Mucosa of gallbladder (tissue), 1 donor: ENCODE data around the gene TEX13B. TPM values are rescaled to one million over a fixed set of nuclear protein-coding genes. Genes with fewer than 3 reads are reported as not detected.
"Not testable (repeated sequence)": the region's sequence is repeated elsewhere in the genome, so short reads cannot be mapped to it uniquely, and the experiment has no call there.

Source experiments
- DNase-seq: peaks from one replicate; pipeline ENCODE4 v3.0.0-alpha.2; 2020; ENCODE audit warnings: low spot score
- total RNA-seq: library from RNA; stranded (reverse); gene quantifications from one replicate; pipeline ENCODE4 v1.2.1, GENCODE V29; 2021
- donor health status: DM: no; HTN: no; CAD: no.

Gene TEX13B
- total RNA-seq: not detected

GRCh38 chrX:107982356-107982755 lies at the start of gene TEX13B:
TSS of gene TEX13B (minus strand) at chrX:107982370. CDS start at chrX:107982127, 243 bp downstream.
- DNase-seq: no peak

- no peak for DNase-seq
Observed at GRCh38 chrX:108029928-108030711, 48.0 kb upstream of the TEX13B start.

GRCh38 chrX:108028854-108029253 lies 46.7 kb upstream of the TEX13B start:
- no peak for DNase-seq

GRCh38 chrX:108025954-108026600 lies 43.9 kb upstream of the TEX13B start:
- no peak for DNase-seq

GRCh38 chrX:108025376-108025775 lies 43.2 kb upstream of the TEX13B start:
- no peak for DNase-seq

GRCh38 chrX:108022491-108023089 lies 40.4 kb upstream of the TEX13B start:
- no peak for DNase-seq

- no peak for DNase-seq
Observed at GRCh38 chrX:108020631-108021030, 38.5 kb upstream of the TEX13B start.

- DNase-seq: no peak
Observed at GRCh38 chrX:108019382-108019875, 37.3 kb upstream of the TEX13B start.

- no peak for DNase-seq
Observed at GRCh38 chrX:108018656-108019381, 36.6 kb upstream of the TEX13B start.

GRCh38 chrX:108001218-108001814 lies 19.1 kb upstream of the TEX13B start:
- DNase-seq: no peak

GRCh38 chrX:108000751-108001150 lies 18.6 kb upstream of the TEX13B start:
- DNase-seq: no peak

- DNase-seq: no peak
Observed at GRCh38 chrX:107996124-107996523, 14.0 kb upstream of the TEX13B start.

- DNase-seq: no peak
Observed at GRCh38 chrX:107985033-107985432, 2.9 kb upstream of the TEX13B start.

- DNase-seq: no peak
Observed at GRCh38 chrX:107979534-107979933, 2.6 kb downstream of the TEX13B start.

- DNase-seq: no peak
Observed at GRCh38 chrX:107978707-107979307, 3.4 kb downstream of the TEX13B start.

GRCh38 chrX:107978071-107978470 lies 4.1 kb downstream of the TEX13B start:
- no peak for DNase-seq

GRCh38 chrX:107971636-107972035 lies 10.5 kb downstream of the TEX13B start:
- no peak for DNase-seq

- DNase-seq: no peak
Observed at GRCh38 chrX:107970073-107970472, 12.1 kb downstream of the TEX13B start.

- DNase-seq: no peak
Observed at GRCh38 chrX:107968623-107969022, 13.5 kb downstream of the TEX13B start.

- DNase-seq: not testable (repeated sequence)
Observed at GRCh38 chrX:107955337-107955736, 26.8 kb downstream of the TEX13B start.

- DNase-seq: no peak
Observed at GRCh38 chrX:107940095-107940494, 42.1 kb downstream of the TEX13B start.
